HUES48 (cell line): ENCODE data around the gene MCM3.

Experiments used
- H3K27ac ChIP-seq: one replicate; pipeline ENCODE4 v1.7.0; 2013; ENCODE audit warnings: low read depth, low read length, inconsistent platforms
- H3K27me3 ChIP-seq: 2 replicates; pipeline ENCODE4 v1.6.1; 2013; ENCODE audit warnings: mild to moderate bottlenecking, low read length; ENCODE audit not compliant: control insufficient read depth, insufficient read depth
- H3K36me3 ChIP-seq: 2 replicates; pipeline ENCODE4 v1.6.1; 2013; ENCODE audit warnings: low read length; ENCODE audit not compliant: control insufficient read depth, insufficient read depth
- H3K4me1 ChIP-seq: 2 replicates; pipeline ENCODE4 v1.6.1; 2013; ENCODE audit warnings: mild to moderate bottlenecking, low read length; ENCODE audit not compliant: control insufficient read depth, insufficient read depth
- H3K4me3 ChIP-seq: 2 replicates; pipeline ENCODE4 v1.5.1; 2013; ENCODE audit warnings: mild to moderate bottlenecking, low read depth, low read length
- H3K9ac ChIP-seq: 2 replicates; pipeline ENCODE4 v1.6.1; 2013; ENCODE audit warnings: mild to moderate bottlenecking, low read depth, low read length, moderate library complexity
- H3K9me3 ChIP-seq: 2 replicates; pipeline ENCODE4 v1.6.1; 2013; ENCODE audit warnings: low read length; ENCODE audit not compliant: control insufficient read depth, insufficient read depth

MCM3 gene

DNA sequence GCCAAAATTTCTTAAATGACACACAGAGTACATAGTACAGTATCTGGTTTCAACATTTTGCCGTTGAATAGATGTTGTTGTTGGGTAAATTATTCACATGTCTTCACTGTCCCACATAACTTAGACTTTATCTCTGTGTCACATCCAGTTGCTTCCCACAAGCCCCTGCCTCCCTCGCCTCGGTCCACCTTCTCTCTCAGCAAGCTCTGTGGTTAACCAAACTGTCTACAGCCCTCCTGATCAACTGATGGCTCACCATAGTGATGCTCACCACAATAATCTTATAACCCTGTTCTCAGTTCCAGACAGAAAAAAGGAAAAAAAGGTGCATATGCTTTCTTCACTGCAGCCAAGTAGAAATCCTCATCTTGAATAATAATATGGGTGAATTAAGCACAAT, 63.2 kb downstream of the MCM3 start:
- Histone ChIP-seq H3K9me3 (no peaks in the 10 kb centered on the region), H3K4me3 (no peak overlapping the region), H3K27me3 (no peaks in the 10 kb centered on the region; the same call in 1 of the 2 replicates), H3K36me3 (no peaks in the 10 kb centered on the region), H3K4me1 (no peaks in the 10 kb centered on the region), H3K9ac (no peak overlapping the region), H3K27ac (no peak overlapping the region)

DNA sequence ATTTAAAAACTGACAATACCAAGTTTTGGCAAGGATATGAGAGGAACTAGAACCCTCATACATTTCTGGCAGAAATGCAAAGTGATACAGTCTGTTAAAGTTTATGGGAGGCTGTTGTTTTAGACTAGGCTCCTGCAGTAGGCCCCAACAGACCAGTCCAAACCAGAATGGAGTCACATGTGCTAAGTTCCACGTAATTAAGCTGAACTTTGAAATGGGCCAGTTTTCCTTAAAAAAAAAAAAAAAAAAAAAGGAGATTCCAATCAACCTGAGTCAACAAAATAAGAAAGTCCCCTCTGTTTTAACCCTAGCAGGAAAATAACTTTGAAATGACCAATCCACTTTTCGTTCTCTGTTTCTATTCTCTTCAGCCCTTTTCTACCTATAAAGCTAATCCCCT, 66.8 kb downstream of the MCM3 start:
- no peaks in the 10 kb centered on the region for H3K4me1 ChIP-seq

GRCh38 chr6:52216932-52217575, 67.5 kb downstream of the MCM3 start:
- no peaks in the 10 kb centered on the region for H3K36me3 ChIP-seq
- no peak overlapping the region for H3K9ac ChIP-seq
- no peaks in the 10 kb centered on the region for H3K27me3 ChIP-seq
- no peaks in the 10 kb centered on the region for H3K9me3 ChIP-seq
- no peaks in the 10 kb centered on the region for H3K4me1 ChIP-seq
- no peak overlapping the region for H3K4me3 ChIP-seq
- H3K27ac ChIP-seq: no peak overlapping the region

More for the DNA sequence above, 66.8 kb downstream of the MCM3 start:
- Histone ChIP-seq H3K4me3 (no peak overlapping the region), H3K27ac (no peak overlapping the region), H3K9ac (no peak overlapping the region), H3K36me3 (no peaks in the 10 kb centered on the region), H3K9me3 (no peaks in the 10 kb centered on the region), H3K27me3 (no peaks in the 10 kb centered on the region)

DNA sequence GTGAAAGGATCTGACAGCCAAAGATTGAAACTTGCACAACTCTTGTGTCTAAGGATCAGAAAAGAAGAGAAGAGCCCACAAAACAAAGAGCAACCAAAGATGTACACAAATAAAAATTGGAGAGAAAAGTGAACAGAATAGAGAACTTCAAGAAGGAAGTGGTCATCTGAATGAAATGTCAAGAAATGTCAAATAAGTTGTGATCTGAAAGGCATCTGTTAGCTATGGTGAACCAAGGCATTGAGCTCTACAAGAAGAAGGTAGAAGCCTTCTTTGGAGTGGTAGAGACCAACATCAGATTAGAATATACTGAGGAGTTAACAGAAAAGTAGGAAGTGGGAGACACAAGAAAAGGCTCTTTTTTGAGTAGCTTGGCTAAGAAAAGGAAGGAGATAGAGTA, 68.8 kb downstream of the MCM3 start:
- H3K27ac ChIP-seq: no peak overlapping the region

More for the DNA sequence above, 68.8 kb downstream of the MCM3 start:
- Histone ChIP-seq H3K4me1 (no peaks in the 10 kb centered on the region), H3K9me3 (no peaks in the 10 kb centered on the region), H3K4me3 (no peak overlapping the region), H3K9ac (no peak overlapping the region), H3K36me3 (no peaks in the 10 kb centered on the region), H3K27me3 (no peaks in the 10 kb centered on the region)
